CD4-positive, alpha-beta T cell treated with Interleukin-10 for 1 hour (primary cell): Measurements from ENCODE around the gene ELF2.
A peak's percentile ranks its signal among the peaks of the same experiment; 100 is the strongest.
"Not testable (repeated sequence)": the region's sequence is repeated elsewhere in the genome, so short reads cannot be mapped to it uniquely, and the experiment has no call there.

Source experiments
- DNase-seq: peaks from one replicate; pipeline ENCODE4 v3.0.0-alpha.2; 2020

The ELF2 gene

GRCh38 chr4:139184129-139184528, 7.1 kb upstream of the ELF2 start:
- no peak for DNase-seq

GRCh38 chr4:139177869-139178619, 1.0 kb upstream of the ELF2 start:
- DNase-seq, result peak; percentile 95

- peak; percentile 83 for DNase-seq
Measured at GRCh38 chr4:139176302-139177048, 543 bp downstream of the ELF2 start.

GRCh38 chr4:139175646-139176301, 1.2 kb downstream of the ELF2 start:
- DNase-seq, result no peak

GRCh38 chr4:139171876-139172691, 4.9 kb downstream of the ELF2 start:
- no peak for DNase-seq

- no peak for DNase-seq
Measured at GRCh38 chr4:139170932-139171331, 6.1 kb downstream of the ELF2 start.

GRCh38 chr4:139167774-139168444, 9.1 kb downstream of the ELF2 start:
- peak; percentile 15 for DNase-seq

- no peak for DNase-seq
Measured at GRCh38 chr4:139164731-139165130, 12.3 kb downstream of the ELF2 start.

- no peak for DNase-seq
Measured at GRCh38 chr4:139163806-139164206, 13.2 kb downstream of the ELF2 start.

- not testable (repeated sequence) for DNase-seq
Measured at GRCh38 chr4:139157977-139158376, 19.0 kb downstream of the ELF2 start.

- DNase-seq, result no peak
Measured at GRCh38 chr4:139154952-139155557, 22.0 kb downstream of the ELF2 start.

GRCh38 chr4:139154538-139154937, 22.5 kb downstream of the ELF2 start:
- no peak for DNase-seq

- DNase-seq, result no peak
Measured at GRCh38 chr4:139154134-139154421, 22.9 kb downstream of the ELF2 start.

- DNase-seq, result no peak
Measured at GRCh38 chr4:139153411-139154133, 23.4 kb downstream of the ELF2 start.

GRCh38 chr4:139152249-139152648, 24.8 kb downstream of the ELF2 start:
- DNase-seq, result no peak

- DNase-seq, result no peak
Measured at GRCh38 chr4:139146926-139147629, 29.9 kb downstream of the ELF2 start.

- DNase-seq, result no peak
Measured at GRCh38 chr4:139145552-139145932, 31.5 kb downstream of the ELF2 start.

- peak; percentile 10 for DNase-seq
Measured at GRCh38 chr4:139144911-139145551, 32.0 kb downstream of the ELF2 start.

- DNase-seq, result no peak
Measured at GRCh38 chr4:139144161-139144859, 32.7 kb downstream of the ELF2 start.

GRCh38 chr4:139142980-139143379, 34.0 kb downstream of the ELF2 start:
- DNase-seq, result no peak
